GM12865 (cell line): Measurements from ENCODE around the gene NOTCH1.

ENCODE experiments used
- DNase-seq: peaks from one replicate; pipeline ENCODE4 v3.0.0; 2010; ENCODE audit warnings: low read depth
- H3K4me3 ChIP-seq: 2 replicates; pipeline ENCODE4 v1.5.1; 2011; ENCODE audit warnings: mild to moderate bottlenecking, low read depth, low read length, control low read depth
- CTCF ChIP-seq: IDR thresholded peaks from 2 replicates; pipeline ENCODE4 v1.5.1; 2011; ENCODE audit warnings: low read length, control low read depth, low read depth, inconsistent platforms; ENCODE audit not compliant: insufficient read depth; ENCODE audit errors: missing control alignments

Gene NOTCH1

GRCh38 chr9:136553581-136553980 lies 7.7 kb upstream of the NOTCH1 start:
- no peak for DNase-seq
- TF ChIP-seq CTCF, result no peak
- H3K4me3 ChIP-seq, result no peak overlapping the region

DNA sequence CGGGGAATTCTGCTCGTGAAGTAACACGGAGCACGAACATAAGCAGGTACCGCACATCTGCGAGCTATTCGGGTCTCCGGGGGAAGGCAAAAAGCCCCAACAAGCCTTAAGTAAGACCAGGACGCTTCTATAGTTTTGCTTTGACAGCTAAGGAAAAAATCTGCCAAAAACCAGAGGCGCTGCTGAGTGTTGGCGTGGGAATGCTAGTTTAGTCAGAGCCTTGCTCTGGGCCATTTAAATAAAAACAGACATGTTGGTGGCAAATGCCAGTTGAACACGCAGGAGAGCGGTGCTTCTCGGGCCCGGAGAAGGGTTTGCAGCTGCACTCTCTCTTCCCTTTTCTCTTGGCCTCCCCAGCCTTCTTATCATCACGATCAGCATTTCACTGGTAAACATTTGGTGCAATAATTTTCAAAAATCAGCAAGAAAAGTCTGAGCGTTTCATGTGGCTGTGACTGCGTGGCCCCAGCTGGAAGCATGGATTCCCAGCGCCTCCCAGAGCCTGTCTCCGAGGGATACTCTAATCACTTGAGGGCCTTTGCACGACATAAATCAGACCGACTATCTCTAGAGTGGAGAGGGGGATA lies 6.4 kb upstream of the NOTCH1 start:
- no peak for TF ChIP-seq CTCF
- DNase-seq, result peak; percentile 65
- H3K4me3 ChIP-seq, result peak overlapping the region; percentile 3; the same call in 1 of the 2 replicates

GRCh38 chr9:136551401-136552116 lies 5.7 kb upstream of the NOTCH1 start:
- no peak for TF ChIP-seq CTCF
- peak overlapping the region; percentile 25 for H3K4me3 ChIP-seq
- peak; percentile 72 for DNase-seq

DNA sequence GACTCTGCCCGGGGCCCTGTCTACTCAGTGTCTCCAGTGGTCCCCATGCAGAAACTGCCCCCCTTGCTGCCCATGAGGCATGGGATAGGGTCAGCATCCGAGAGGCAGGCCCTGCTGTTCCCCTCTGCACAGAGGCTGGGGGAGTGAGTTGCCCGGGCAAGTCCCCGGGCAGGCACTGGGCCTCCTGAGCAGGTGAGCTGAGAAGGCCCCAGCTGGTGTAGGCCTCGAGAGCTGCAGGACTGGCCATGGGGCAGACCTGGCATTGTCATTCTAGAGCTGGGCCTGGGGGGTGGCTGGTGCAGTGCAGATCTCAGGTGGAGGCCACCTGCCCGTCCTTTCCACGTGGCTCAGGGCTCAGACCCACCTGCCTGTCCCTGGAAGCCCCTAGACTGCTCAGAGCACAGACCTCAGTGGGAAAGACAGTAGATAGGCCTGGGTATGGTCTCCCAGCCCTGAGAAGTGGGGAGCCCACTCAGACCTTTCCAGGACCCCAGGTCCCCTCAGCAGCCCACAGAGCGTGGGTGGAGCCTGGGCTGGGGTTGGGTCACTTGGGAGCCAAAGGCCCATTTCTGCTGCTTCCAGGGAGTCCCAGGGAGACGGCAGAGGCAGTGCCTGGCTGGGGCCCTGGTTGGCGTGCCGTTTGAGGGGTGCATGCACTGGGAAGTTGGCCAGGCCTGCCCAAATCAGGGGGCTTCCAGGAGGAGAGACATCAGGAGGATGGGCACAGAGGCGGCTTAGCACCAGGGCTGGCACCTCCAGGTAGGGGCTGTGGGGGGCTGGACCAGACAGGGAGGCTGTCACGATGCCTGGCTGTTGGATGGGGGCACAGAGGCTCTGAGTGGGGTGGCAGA lies 4.8 kb upstream of the NOTCH1 start:
- DNase-seq, result no peak
- H3K4me3 ChIP-seq, result no peak overlapping the region
- no peak for TF ChIP-seq CTCF

GRCh38 chr9:136549010-136549980 lies 3.4 kb upstream of the NOTCH1 start:
- no peak for TF ChIP-seq CTCF

More at GRCh38 chr9:136549010-136549980, 3.4 kb upstream of the NOTCH1 start:
- no peak overlapping the region for H3K4me3 ChIP-seq
- no peak for DNase-seq
